ENCODE data around the gene COLGALT1. TPM values are rescaled to one million over a fixed set of nuclear protein-coding genes. Genes with fewer than 3 reads are reported as not detected.

The COLGALT1 gene
- total RNA-seq, 1 donor from 2014 or later = 104 TPM

- H3K27me3 ChIP-seq = no peaks in the 10 kb centered on the region
- no peak for TF ChIP-seq CTCF (IDR thresholded peaks at IDR 0.05)
- no peak for ATAC-seq
- intact Hi-C loops (cut with DNase I) = no loop called here
- no peak overlapping the region for H3K27ac ChIP-seq
- DNase-seq = no peak
- no peaks in the 10 kb centered on the region for H3K9me3 ChIP-seq
- no peak overlapping the region for H3K4me3 ChIP-seq
- H3K4me1 ChIP-seq = no peaks in the 10 kb centered on the region
- no peaks in the 10 kb centered on the region for H3K36me3 ChIP-seq
Observed at GRCh38 chr19:17627161-17627560, 71.7 kb downstream of the COLGALT1 start.

- Histone ChIP-seq H3K9me3 (no peaks in the 10 kb centered on the region), H3K27ac (no peak overlapping the region), H3K4me1 (no peaks in the 10 kb centered on the region), H3K27me3 (no peaks in the 10 kb centered on the region), H3K4me3 (no peak overlapping the region), H3K36me3 (no peaks in the 10 kb centered on the region)
- ATAC-seq (no peak), DNase-seq (no peak)
- TF ChIP-seq CTCF (IDR thresholded peaks at IDR 0.05) = no peak
- intact Hi-C loops (cut with DNase I) = no loop called here
Observed at GRCh38 chr19:17627921-17628320, 72.5 kb downstream of the COLGALT1 start.

GRCh38 chr19:17629760-17630159 lies 74.3 kb downstream of the COLGALT1 start:
- ATAC-seq = no peak
- no peaks in the 10 kb centered on the region for H3K4me1 ChIP-seq
- TF ChIP-seq CTCF (IDR thresholded peaks at IDR 0.05) = no peak

DNA sequence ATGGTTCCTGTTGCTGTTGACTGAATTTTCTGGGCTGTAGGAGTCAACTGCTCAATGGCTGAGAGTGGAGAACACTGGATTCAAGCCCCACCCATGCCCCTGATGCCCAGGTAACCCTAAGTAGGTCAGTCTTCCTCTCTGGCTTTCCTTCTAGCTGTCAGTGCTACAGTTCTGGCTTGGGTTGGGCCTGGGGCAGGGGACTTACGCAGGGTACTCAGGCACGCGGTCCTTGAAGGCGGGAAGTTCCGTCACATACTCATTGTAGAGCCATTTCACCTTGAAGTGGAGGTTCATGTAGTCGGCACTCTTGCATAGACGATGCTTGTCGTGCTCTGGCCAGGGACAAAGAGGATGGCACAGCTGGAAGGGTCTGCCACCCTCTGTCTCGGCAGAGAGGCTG lies 77.1 kb downstream of the COLGALT1 start:
- no peaks in the 10 kb centered on the region for H3K36me3 ChIP-seq
- DNase-seq = no peak
- TF ChIP-seq CTCF (IDR thresholded peaks at IDR 0.05) = no peak
- no peaks in the 10 kb centered on the region for H3K27me3 ChIP-seq
- H3K4me3 ChIP-seq = no peak overlapping the region
- no peaks in the 10 kb centered on the region for H3K4me1 ChIP-seq
- ATAC-seq = no peak
- intact Hi-C loops (cut with DNase I) = no loop called here
- no peaks in the 10 kb centered on the region for H3K9me3 ChIP-seq
- H3K27ac ChIP-seq = no peak overlapping the region

More at GRCh38 chr19:17629760-17630159, 74.3 kb downstream of the COLGALT1 start:
- Histone ChIP-seq H3K36me3 (no peaks in the 10 kb centered on the region), H3K9me3 (no peaks in the 10 kb centered on the region), H3K27me3 (no peaks in the 10 kb centered on the region), H3K4me3 (no peak overlapping the region), H3K27ac (no peak overlapping the region)
- DNase-seq = no peak
- intact Hi-C loops (cut with DNase I) = no loop called here

Other genes with a start within 250 kb of the COLGALT1 start
- 84.9 TPM for gene MRPL34, start 249.8 kb upstream of the COLGALT1 start, total RNA-seq
- gene DDA1, start 246.1 kb upstream of the COLGALT1 start, total RNA-seq = 30.4 TPM
- 14.6 TPM for gene ANO8, start 220.8 kb upstream of the COLGALT1 start, total RNA-seq
- 17.7 TPM for gene GTPBP3, start 218.1 kb upstream of the COLGALT1 start, total RNA-seq
- 174 TPM for gene PLVAP, start 178.3 kb upstream of the COLGALT1 start, total RNA-seq
- 2.0 TPM for gene CCDC194, start 161.5 kb upstream of the COLGALT1 start, total RNA-seq
- 133 TPM for gene BST2, start 150.0 kb upstream of the COLGALT1 start, total RNA-seq
- 36.3 TPM for gene MVB12A, start 135.6 kb upstream of the COLGALT1 start, total RNA-seq
- gene TMEM221, start 107.0 kb upstream of the COLGALT1 start, total RNA-seq = not detected
- gene NXNL1, start 94.7 kb upstream of the COLGALT1 start, total RNA-seq = not detected
- 27.8 TPM for gene SLC27A1, start 85.1 kb upstream of the COLGALT1 start, total RNA-seq
- gene PGLS, start 44.0 kb upstream of the COLGALT1 start, total RNA-seq = 78.0 TPM
- gene UNC13A, start 132.7 kb downstream of the COLGALT1 start, total RNA-seq = 0.41 TPM
- 71.4 TPM for gene MAP1S, start 163.8 kb downstream of the COLGALT1 start, total RNA-seq
- gene FCHO1, start 195.8 kb downstream of the COLGALT1 start, total RNA-seq = 7.4 TPM
- 2.1 TPM for gene B3GNT3, start 239.5 kb downstream of the COLGALT1 start, total RNA-seq

All from upper lobe of right lung (tissue), 1 donor.